Measurements from ENCODE around the gene FAXC.
"Not testable (repeated sequence)": the region's sequence is repeated elsewhere in the genome, so short reads cannot be mapped to it uniquely, and the experiment has no call there.

Gene FAXC

GRCh38 chr6:99285881-99286280 lies 63.6 kb downstream of the FAXC start:
- no peak for DNase-seq (ENCODE audit: low spot score)

- DNase-seq (ENCODE audit: low spot score) = no peak
Observed at GRCh38 chr6:99282479-99283062, 66.9 kb downstream of the FAXC start.

GRCh38 chr6:99276747-99277146 lies 72.7 kb downstream of the FAXC start:
- no peak for DNase-seq (ENCODE audit: low spot score)

GRCh38 chr6:99270826-99271225 lies 78.6 kb downstream of the FAXC start:
- DNase-seq (ENCODE audit: low spot score) = no peak

- DNase-seq (ENCODE audit: low spot score) = no peak
Observed at GRCh38 chr6:99270030-99270429, 79.4 kb downstream of the FAXC start.

GRCh38 chr6:99269207-99269606 lies 80.3 kb downstream of the FAXC start:
- DNase-seq (ENCODE audit: low spot score) = no peak

- DNase-seq (ENCODE audit: low spot score) = not testable (repeated sequence)
Observed at GRCh38 chr6:99266996-99267395, 82.5 kb downstream of the FAXC start.

- DNase-seq (ENCODE audit: low spot score) = not testable (repeated sequence)
Observed at GRCh38 chr6:99265447-99265846, 84.0 kb downstream of the FAXC start.

- DNase-seq (ENCODE audit: low spot score) = no peak
Observed at GRCh38 chr6:99254616-99255550, 94.6 kb downstream of the FAXC start.

- no peak for DNase-seq (ENCODE audit: low spot score)
Observed at GRCh38 chr6:99253271-99253670, 96.2 kb downstream of the FAXC start.

GRCh38 chr6:99252421-99252820 lies 97.1 kb downstream of the FAXC start:
- no peak for DNase-seq (ENCODE audit: low spot score)

- DNase-seq (ENCODE audit: low spot score) = no peak
Observed at GRCh38 chr6:99250476-99250875, 99.0 kb downstream of the FAXC start.

- DNase-seq (ENCODE audit: low spot score) = no peak
Observed at GRCh38 chr6:99246602-99247001, 102.9 kb downstream of the FAXC start.

- no peak for DNase-seq (ENCODE audit: low spot score)
Observed at GRCh38 chr6:99241905-99242534, 107.5 kb downstream of the FAXC start.

GRCh38 chr6:99236010-99236409 lies 113.5 kb downstream of the FAXC start:
- no peak for DNase-seq (ENCODE audit: low spot score)

GRCh38 chr6:99233219-99233618 lies 116.3 kb downstream of the FAXC start:
- DNase-seq (ENCODE audit: low spot score) = no peak

- DNase-seq (ENCODE audit: low spot score) = no peak
Observed at GRCh38 chr6:99232056-99232455, 117.4 kb downstream of the FAXC start.

GRCh38 chr6:99225172-99225571 lies 124.3 kb downstream of the FAXC start:
- DNase-seq (ENCODE audit: low spot score) = no peak
